ENCODE results near the gene TST. TPM values are rescaled to one million over a fixed set of nuclear protein-coding genes. Genes with fewer than 3 reads are reported as not detected.

Gene TST
- 54.9 and 63.1 TPM in 2 replicates for total RNA-seq

DNA sequence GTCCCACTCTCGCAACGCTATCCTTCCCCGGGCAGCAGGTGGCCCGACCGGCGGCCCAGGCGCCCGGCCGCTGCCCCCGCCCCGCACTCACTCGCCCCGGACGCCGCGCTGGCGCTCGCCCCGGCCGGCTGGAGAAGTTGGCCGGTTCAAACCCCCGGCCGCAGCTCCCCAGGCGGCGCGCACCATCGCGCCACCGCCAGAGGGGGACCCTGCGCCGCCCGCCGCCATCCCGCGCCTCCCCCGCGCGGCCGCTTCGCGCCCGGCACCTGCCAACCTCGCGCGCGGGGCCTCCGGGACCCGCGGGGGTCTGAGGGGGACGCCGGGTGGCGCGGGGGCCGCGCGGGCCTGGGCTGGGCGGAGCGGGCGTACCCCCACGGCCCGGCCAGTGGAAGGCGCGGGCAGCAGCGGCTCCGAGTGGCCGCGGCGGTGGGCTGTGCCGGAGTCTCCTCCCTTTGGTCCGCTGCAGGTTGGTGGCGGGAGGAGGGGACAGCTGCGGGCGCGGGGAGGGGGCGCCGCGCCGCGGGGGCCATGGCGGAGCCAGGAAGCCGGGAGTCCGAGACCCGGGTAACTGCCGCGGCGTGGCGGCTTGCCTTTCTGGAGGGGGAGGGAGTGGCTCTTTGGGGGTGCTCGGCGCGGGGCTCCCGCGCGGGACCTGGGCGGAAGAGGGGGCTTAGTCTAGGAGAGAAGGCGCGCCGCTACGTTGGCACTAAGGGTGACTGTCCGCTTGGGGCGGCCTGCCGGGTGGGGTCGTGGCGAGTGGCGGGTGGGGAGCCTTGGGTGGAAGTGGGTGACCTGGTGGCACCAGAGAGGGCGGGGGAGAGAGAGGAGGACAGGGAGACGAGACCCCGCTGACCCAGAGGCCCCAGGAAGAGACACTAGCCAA is at the start of gene TST, which contains the start of gene MPST:
TST (minus strand) TSS at position 139 of the 883 bp plus-strand sequence. CDS start 715 bp downstream, outside the sequence.
MPST (plus strand) TSS at position 434 of the 883 bp plus-strand sequence; CDS start at position 529, 95 bp downstream.
- DNase-seq (ENCODE audit: low read depth in 2 of 2), result peak; percentile 76 to 90

DNA sequence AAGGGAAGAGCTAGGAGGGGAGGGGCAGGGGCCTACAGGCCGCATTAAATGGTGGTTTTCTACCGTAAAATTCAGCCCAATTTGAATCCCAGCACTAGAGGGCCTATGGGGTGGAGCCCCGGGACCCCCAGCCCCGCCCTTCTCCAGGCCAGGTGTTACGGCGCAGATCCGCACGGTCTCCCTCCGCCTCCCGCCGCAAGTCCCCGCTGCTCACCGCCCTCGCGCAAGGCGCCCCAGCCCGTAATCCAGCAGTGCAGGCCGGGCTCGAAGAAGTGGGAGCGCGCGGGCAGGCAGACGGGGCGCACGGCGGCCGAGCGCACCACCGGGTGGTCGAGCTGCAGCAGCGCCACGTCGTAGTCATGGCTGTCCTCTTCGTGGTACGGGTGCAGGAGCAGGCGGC is 49.6 kb upstream of the TST start:
- DNase-seq (ENCODE audit: low read depth in 2 of 2), result peak in 1 of 2 donors; percentile 18

DNA sequence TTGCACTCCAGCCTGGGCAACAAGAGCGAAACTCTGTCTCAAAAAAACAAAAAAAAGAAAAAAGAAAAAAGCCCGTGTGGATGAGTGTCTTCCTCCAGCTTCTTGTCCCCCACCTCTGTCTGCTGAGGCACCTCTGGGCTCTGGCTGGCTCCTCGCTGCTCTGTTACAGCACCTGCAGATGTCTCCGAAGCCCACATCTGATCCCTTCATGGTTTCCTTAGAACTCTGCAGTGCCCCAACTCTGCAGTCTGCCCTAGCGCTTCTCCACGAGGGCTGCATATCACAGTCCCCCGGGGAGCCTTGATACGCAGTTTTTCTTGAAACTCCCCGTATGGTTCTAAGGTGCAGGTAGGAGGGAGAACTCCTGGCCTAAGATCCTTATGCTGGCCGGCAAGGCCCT is 48.2 kb upstream of the TST start:
- DNase-seq (ENCODE audit: low read depth in 2 of 2), result no peak

DNA sequence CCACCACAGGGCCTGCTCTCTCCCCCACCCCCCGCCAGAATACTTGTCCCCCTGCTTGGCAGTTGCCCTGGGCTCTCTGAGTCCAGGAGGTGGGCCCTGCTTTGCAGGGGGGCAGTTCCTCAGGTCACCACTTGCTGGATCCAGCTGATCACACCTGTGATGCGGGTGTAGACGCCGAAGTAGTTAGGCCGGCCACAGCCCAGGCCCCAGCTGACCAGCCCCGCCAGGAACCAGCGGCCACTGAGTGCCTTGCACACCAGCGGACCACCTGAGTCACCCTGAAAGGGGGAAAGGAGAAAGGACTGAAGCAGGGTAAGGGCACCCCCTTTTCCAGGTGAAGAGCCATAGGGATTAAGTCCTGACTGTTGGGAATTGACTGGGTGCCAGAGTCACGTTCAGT is 46.7 kb upstream of the TST start:
- no peak for DNase-seq (ENCODE audit: low read depth in 2 of 2)

DNA sequence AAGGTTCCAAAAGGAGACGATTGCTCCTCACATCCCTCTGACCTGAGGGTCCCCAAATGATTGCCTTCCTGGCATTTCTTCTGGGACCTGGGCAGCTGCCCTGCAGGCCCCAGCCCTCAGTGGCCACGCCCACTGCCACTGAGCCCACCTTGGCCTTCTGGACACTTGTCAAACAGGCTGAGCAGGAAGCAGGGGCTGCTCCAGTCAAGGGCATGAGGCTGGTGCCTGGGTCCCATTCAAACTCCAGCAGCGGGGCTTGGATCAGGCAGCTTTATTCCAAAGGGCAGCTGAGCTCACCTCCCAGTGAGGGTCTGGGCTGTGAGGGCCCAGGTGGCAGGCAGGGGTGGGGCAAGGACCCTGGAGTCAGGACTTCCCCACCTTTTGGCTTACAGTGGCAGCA is 45.9 kb upstream of the TST start:
- DNase-seq (ENCODE audit: low read depth in 2 of 2), result no peak

DNA sequence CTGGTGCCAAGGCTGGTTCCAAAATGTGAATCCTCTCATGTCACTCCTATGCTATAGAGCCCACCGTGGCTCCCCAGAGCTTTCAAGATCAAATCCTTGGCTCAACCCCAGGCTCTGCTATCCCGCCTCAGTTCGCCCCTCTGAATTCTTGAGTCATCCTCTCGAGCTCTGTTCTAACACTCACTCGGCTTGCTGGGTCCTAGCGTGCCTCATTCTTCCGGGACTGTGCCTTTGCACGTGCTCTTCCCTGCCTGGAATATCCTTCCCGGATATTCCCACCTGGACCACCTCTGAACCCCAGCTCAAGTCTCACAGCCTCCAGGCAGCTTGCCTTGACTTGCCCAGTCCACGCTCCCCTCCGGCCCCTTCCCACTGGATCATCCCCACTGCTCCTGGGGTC is 45.3 kb upstream of the TST start:
- DNase-seq (ENCODE audit: low read depth in 2 of 2), result no peak

DNA sequence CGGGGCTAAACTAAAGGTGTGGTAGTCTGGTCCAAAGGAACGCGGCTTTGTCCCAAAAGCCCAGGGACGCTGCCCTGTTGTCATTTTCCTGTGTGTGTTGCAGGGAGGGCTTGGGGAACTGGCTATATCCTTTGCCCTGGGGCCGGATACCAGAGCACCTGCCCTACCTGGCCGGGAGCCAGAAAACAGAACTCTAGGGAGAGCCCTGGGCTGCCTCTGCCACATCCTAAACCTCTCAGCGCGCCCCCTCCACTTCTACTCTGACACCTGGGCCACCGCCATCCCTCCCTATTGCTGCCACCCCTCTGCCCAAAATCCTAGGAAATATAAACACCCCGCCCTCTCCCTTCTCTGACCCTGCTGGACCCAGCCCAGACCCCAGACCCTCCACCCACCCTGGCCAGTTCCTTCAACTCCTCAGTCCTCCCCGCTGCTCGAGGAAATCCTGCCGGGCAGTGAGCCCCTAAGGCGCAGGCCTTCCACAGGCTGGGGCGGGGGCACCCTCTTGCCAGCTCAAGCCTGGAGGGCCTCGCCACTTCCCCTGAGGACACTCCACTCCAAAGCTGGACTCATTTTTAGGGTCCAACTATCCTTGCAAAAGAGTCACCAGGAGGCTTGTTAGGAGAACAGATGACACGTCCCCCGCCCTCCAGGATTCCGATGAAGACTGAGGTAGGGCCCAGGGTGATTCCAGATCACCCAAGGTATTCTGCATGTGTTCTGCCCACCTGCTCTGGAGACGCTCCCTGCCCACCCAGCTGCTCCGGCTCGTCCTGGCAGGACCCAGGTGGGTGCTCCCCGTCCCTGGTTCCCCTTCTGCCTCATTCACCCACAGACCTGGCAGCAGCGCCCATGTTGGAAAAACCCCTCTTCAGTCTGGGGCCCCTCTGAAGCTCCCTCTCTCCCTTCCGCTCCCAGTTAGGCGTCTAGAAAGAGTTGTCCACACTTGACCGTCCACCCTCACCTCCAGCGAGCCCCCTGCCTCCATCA is 44.5 kb upstream of the TST start:
- peak in 1 of 2 donors; percentile 13 for DNase-seq (ENCODE audit: low read depth in 2 of 2)

DNA sequence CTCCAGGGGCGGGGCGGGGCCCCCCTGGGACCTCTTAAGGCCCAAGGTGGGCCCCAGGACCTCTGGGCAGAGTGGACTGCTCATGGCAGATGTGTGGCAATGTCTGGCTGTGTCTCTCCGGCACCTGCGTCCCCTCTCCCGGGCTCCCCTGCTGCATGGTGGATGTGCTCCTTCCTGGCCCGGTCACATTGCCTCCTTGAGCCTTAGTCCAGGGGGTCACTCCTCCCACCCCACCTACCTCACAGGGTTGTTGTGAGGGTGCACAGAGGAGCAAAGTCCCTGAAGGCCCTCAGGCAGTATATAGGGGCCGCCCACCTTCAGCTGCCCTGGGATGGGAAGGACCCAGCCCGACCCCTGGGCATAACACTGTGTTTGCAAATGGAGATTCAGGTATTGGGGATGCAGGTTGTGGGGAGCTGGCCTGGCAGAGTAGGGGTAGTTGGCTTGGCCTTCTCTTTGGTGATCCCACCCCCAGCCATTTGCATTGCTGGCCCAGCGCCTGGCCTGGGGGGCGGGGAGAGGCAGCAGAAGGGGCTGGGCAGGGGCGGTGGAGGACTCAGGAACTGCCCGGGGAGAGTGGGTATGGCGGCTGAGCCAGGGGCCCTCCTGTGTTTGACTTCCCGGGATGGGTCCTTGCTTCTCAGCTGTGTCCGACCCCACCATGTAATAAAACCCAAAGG is 43.6 kb upstream of the TST start:
- DNase-seq (ENCODE audit: low read depth in 2 of 2), result no peak

DNA sequence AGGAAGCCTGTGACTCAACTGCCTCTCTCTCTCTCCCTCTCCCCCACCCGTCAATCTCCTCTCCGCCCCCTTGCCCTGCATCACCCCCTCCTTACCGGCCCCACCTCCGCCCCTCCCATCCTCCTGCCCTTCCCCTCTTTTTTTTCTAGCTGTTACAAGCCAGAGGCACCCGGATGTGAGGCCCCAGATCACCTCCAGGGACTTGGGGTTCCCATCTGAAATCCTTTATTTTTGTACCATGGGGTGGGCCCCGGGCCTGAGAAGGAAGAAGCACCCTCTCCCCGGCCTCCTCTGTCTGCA is 43.1 kb upstream of the TST start:
- no peak for DNase-seq (ENCODE audit: low read depth in 2 of 2)

DNA sequence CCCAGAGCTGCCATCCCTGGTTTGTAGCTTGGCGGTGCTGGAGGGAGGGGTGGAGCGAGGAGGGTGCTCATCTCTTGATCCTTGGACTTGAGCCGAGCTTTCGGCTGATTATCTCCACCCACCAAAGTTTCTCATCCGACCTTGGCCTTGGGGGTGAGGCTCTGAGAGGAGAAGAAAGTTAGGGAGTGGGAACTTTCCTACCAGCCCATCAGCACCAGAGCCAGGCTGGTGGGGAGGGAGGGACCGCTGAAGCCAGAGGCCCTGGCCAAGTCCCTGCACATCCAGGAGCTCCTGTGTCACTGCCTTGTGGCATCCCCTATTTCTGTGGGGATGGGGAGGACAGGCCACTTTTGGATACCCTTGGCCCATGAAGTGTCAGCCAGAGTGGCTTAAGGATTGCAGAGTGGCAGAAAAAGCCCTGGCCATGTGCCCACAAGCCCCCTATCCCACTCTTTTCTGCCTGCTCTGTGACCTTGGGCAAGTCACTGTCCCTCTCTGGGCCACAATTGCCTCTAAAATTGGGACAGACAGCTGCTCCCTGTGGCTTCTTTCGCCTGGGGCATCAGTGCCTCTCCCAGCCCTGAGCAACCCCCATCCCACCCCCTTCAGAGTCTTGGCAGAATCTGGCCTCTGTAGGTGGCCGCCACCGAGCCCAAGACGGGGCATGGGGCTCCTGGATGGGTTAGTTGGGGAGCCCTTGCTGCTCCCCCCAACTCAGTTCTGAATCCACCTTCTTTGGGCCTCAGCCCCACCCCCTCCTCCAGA is 42.5 kb upstream of the TST start:
- DNase-seq (ENCODE audit: low read depth in 2 of 2), result no peak

DNA sequence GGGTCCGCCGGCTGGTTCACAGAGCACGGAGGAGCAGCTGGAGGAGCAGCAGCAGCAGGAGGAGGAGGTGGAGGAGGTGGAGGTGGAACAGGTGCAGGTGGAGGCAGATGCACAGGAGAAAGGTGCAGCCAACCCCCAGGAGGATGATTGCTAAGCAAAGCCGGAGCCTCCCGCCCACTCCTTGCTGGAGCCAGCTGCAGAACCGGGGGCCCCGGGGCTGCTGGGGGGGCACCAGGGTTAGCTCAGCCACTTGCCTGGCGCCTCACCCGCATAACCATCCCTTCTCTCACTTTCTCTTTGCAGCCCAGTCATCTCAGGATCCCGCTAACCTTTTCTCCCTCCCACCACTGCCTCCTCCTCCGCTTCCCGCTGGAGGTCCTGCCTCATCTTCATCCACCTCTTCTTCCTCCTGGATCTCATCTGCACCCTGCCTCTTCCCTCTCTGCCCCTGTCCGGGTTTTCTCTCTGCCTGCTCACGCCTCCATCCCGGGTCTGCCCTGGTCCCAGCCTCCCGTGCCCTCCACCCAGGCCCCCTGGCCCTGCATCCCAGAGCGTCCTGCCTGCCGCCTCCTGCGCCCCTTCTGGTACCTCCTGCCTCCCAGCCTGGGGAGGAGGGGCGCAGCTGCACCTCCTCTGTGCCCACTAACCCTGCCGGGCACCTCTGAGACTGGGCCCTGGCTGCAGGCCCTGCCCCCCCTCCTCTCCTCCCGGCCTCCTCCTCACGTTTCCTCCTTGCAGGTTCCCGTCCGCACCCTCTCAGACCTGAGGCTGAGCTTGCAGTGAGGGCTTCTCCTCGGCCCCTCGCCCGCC is 41.8 kb upstream of the TST start:
- DNase-seq (ENCODE audit: low read depth in 2 of 2), result no peak

DNA sequence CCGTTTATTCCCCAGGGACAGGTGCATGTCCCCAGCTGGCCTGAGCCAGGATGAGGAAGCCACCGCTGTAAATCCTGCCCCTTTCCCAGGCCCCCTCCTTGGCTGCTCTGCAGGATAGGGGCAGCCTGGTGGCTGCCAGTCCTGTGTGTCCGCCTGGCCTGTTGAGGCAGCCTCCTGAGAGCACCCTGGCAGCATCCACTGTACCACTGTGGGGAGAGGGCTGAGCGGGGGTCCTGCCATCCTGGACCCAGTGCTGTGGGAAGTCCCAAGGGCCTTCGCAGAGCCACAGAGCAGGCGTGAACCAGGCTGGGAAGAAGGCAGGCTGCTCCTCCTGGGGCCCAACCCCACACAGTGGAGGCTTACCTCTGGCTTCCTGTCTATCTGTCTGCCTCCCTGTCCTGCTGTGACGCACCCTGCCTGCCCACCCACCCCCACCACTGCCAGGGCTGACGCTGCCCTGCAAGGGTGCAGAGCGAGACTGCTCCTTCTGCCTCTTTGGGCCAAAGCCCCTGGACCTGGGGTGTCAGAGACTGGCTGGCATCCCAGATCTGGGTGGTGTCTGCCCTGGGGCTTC is 40.7 kb upstream of the TST start:
- no peak for DNase-seq (ENCODE audit: low read depth in 2 of 2)

DNA sequence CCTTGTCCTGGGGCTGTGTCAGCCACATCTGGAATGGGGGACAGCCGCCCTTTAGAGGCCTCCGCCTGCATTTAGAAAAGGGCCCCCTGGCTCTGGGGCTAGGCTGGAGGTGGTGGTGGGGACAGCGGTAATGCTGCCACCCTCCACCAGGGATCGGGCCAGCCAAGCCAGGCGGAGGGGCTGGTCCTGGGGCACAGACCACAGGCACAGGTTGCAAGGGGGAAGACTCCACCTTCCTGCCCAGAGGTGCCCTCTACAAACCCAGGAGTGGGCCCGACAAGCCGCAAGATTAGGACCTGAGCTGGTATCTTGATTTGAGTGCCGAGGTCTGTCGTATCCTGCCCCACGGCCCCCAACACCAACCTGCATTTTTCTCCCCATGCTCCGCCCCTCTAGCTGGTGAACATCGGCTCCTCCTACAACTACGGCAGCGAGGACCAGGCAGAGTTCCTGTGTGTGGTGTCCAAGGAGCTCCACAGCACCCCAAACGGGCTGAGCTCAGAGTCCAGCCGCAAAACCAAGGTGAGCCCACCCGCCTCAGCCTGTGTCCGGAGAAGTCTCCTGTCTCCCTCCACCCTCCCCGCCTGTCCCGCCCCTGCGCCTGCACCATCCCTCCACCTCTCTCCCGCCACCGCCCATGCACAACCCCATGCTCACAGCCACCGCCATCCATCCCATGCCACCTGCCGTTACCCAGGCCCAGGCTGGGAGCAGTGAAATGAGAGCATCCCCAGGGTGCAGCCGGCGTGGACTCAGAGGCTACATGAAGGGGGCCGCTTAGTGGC is 39.9 kb upstream of the TST start:
- no peak for DNase-seq (ENCODE audit: low read depth in 2 of 2)

DNA sequence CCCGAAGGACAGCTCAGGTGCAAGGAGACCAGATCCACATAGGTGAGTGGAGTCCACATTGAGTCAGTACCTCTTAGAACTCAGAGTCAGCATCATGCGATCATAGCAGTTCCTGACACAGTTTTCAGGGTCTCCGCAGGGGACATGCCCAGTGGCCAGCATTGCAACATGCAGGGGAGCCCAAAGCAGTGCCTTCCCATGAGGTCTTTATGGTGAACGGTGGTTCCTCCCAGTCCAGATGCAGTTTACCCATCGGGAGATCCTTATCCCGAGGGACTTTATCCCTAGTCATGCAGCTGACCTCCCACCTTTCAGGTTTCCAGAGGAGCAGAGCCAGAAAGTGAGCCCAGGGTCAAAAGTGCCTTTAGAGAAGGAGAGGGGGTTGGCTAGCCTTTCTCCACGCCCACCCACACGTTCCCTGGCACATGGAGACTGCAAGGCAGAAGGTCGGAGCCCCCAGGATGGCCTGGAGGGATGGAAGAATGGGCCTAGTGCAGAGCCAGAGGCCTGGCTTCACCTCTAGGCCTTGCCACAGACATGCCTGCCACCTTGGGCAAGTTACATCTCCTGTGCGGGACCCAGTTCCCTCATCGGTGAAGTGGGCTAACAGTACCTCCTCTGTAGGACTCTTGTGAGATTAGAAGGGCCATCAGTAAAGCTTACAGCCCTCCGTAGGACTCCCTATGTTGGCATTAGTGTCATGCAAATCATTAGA is 38.7 kb upstream of the TST start:
- DNase-seq (ENCODE audit: low read depth in 2 of 2), result no peak

DNA sequence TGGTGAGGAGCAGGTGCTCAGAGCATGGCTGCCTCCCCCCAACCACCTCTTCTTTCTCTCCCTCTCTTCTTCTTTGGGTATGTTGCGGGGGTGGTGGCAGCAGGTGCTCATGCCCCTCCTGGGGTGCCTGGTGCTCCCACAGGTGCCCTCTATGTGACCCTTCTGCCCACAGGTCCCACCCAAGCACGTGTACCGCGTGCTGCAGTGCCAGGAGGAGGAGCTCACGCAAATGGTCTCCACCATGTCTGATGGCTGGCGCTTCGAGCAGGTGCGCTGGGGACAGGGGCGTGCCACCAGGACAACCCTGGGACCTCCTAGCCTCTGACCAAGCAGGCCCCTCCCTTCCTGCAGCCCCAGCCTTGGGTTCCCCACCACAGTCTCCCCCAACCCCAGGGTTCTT is 38.0 kb upstream of the TST start:
- DNase-seq (ENCODE audit: low read depth in 2 of 2), result no peak

DNA sequence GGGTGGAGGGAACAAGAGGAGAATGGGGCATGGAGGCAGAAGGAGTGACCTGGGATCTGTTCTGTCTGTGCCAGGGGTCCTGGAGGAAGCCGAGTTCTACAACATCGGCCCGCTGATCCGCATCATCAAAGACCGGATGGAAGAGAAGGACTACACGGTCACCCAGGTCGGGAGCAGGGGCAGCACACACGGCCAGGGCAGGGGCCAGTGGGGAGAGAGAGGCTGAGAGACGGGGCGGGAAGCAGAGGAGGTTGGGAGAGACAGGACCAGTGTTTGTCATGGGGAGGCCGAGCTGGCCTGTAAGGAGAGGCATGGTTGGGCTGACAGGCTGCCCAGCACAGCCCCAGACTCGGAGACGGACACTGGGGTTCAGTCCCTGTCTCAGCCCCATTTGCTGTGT is 37.0 kb upstream of the TST start:
- DNase-seq (ENCODE audit: low read depth in 2 of 2), result no peak

DNA sequence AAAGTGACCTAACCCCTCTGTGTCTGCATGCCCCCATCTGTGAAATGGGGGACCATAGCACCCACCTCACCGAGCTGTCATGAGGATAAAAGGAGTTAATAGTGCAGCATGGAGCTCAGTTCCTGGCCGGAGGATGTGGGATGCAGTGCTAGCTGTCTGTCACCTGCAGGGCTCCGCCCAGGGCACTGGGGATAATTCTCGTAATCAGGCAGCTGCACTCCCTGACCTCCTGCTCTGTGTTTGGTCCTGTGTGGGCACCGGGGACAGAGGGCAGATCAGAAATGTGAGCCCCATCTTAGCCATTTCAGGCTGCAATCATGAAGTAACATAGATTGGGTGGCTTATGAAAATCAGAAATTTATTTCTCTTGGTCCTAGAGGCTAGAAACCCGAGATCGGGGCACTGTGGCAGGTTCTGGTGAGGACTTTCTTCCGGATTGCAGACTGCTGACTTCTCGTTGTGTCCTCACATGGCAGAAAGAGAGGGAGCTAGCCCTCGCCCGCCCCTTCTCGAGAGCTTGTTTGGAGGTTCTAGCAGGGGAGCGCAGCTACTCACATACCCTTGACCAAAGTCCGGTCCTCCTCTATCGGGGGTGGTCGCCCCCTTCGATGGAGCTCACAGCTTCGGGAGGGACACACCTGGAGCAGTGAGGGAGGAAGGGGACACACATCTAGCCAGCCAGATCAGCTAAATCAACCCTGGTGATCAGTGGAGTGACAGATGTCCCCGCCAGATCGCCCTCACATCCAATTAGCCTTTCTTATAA is 35.5 kb upstream of the TST start:
- DNase-seq (ENCODE audit: low read depth in 2 of 2), result no peak

DNA sequence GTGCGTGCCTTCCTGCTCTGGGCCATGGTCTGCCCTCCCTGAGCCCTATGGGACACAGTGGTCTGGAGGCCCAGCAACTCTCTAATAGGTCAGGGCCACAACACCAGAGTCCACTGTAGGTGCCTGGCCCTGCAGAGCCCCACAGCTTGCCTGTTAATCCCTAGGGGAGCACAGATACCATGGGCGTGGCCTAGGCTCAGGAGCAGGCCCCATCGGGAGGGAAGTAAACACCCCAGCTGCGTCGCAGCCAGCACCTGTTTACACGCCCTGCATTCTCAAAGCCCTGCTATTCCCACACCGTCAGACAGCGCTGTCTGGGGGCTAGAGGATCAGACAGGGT is 34.8 kb upstream of the TST start:
- DNase-seq (ENCODE audit: low read depth in 2 of 2), result no peak

Data from lung microvascular endothelial cell (primary cell).